Posterior cingulate gyrus (tissue), 11 donors: ENCODE measurements around the gene CIZ1.

ENCODE experiments used
- DNase-seq, 10 donors: peaks; one replicate each; pipeline versions ENCODE4 v3.0.0 to v3.0.0-alpha.2; 2020 to 2021; ENCODE audit warnings: mixed read lengths in 3 of 10
- intact Hi-C: fragments of 100-400 bp; cut with DNase I; formaldehyde crosslinking; loops from one replicate; pipeline ENCODE4 v1.15.1; 2023

Gene CIZ1

GRCh38 chr9:128215491-128216409 lies 24.4 kb upstream of the CIZ1 start:
- intact Hi-C loops, result no loop called here
- DNase-seq, result peak in 6 of 10 donors; percentile 44 to 89 (median 62)

- DNase-seq, result peak in 7 of 10 donors; percentile 58 to 94 (median 67)
- intact Hi-C loops, result no loop called here
Observed at GRCh38 chr9:128214571-128215490, 23.5 kb upstream of the CIZ1 start.

GRCh38 chr9:128213746-128214497 lies 22.6 kb upstream of the CIZ1 start:
- intact Hi-C loops, result no loop called here
- no peak for DNase-seq

GRCh38 chr9:128211981-128212281 lies 20.6 kb upstream of the CIZ1 start:
- DNase-seq, result peak in 1 of 10 donors; percentile 18
- intact Hi-C loops, result no loop called here

- intact Hi-C loops, result no loop called here
- no peak for DNase-seq
Observed at GRCh38 chr9:128211186-128211980, 20.0 kb upstream of the CIZ1 start.

GRCh38 chr9:128208946-128209669 lies 17.7 kb upstream of the CIZ1 start:
- intact Hi-C loops, result no loop called here
- no peak for DNase-seq

GRCh38 chr9:128208386-128208785 lies 17.0 kb upstream of the CIZ1 start:
- DNase-seq, result no peak
- intact Hi-C loops, result no loop called here

GRCh38 chr9:128206916-128207910 lies 15.8 kb upstream of the CIZ1 start:
- intact Hi-C loops, result no loop called here
- DNase-seq, result no peak

- DNase-seq, result no peak
- intact Hi-C loops, result no loop called here
Observed at GRCh38 chr9:128206484-128206883, 15.1 kb upstream of the CIZ1 start.

GRCh38 chr9:128205296-128205944 lies 14.0 kb upstream of the CIZ1 start:
- DNase-seq, result no peak
- intact Hi-C loops, result no loop called here

GRCh38 chr9:128204858-128205257 lies 13.5 kb upstream of the CIZ1 start:
- DNase-seq, result no peak
- intact Hi-C loops, result no loop called here

GRCh38 chr9:128203707-128204551 lies 12.6 kb upstream of the CIZ1 start:
- intact Hi-C loops, result no loop called here

GRCh38 chr9:128203024-128203706 lies 11.8 kb upstream of the CIZ1 start, which contains the start of gene DNM1:
Gene DNM1 (plus strand): TSS chr9:128203379. CDS start chr9:128203471, 92 bp downstream.
- DNase-seq, result peak in 9 of 10 donors; percentile 29 to 96 (median 63)
- intact Hi-C loops, result no loop called here

More at GRCh38 chr9:128203707-128204551, 12.6 kb upstream of the CIZ1 start:
- peak in 3 of 10 donors; percentile 34 to 91 (median 86) for DNase-seq

- no peak for DNase-seq
- intact Hi-C loops, result no loop called here
Observed at GRCh38 chr9:128202648-128203023, 11.3 kb upstream of the CIZ1 start.

- intact Hi-C loops, result no loop called here
- peak in 2 of 10 donors; percentile 56 to 83 for DNase-seq
Observed at GRCh38 chr9:128201441-128202369, 10.3 kb upstream of the CIZ1 start.
